Stimulated activated naive CD8-positive, alpha-beta T cell treated with anti-CD3 and anti-CD28 coated beads, Interleukin-15, amount 100 ng/mL, for 72 hours (primary cell): ENCODE data around the gene MAGEA9.
"Not testable (repeated sequence)": the region's sequence is repeated elsewhere in the genome, so short reads cannot be mapped to it uniquely, and the experiment has no call there.

Experiments
- ATAC-seq: fragments of 150-1000 bp; cut with Tn5 transposase; 2 replicates; pipeline ENCODE4 v1.10.0; 2021; ENCODE audit warnings: mild to moderate bottlenecking, moderate library complexity
- DNase-seq, 2 donors: peaks; one replicate each; pipeline ENCODE4 v3.0.0; 2021 to 2022
- H3K27ac Mint-ChIP-seq, 2 donors: one replicate each; pipeline ENCODE4 v1.8.0; 2022; ENCODE audit warnings: mild to moderate bottlenecking in 2 of 2, mixed read lengths in 2 of 2, moderate library complexity in 2 of 2
- H3K27me3 Mint-ChIP-seq: one replicate; pipeline ENCODE4 v1.8.0; 2022; ENCODE audit warnings: mixed read lengths
- H3K4me1 Mint-ChIP-seq: one replicate; pipeline ENCODE4 v1.8.0; 2022; ENCODE audit warnings: mild to moderate bottlenecking, mixed read lengths
- H3K4me3 Mint-ChIP-seq, 2 donors: one replicate each; pipeline ENCODE4 v1.8.0; 2022; ENCODE audit warnings: mild to moderate bottlenecking in 2 of 2, mixed read lengths in 2 of 2, moderate library complexity in 1 of 2
- H3K9me3 Mint-ChIP-seq, 2 donors: one replicate each; pipeline ENCODE4 v1.8.0; 2022; ENCODE audit warnings: mixed read lengths in 2 of 2

Gene MAGEA9

GRCh38 chrX:149795531-149795930 lies 13.8 kb downstream of the MAGEA9 start:
- H3K4me1 Mint-ChIP-seq = peaks cover 36% of the 10 kb centered on the region
- H3K4me3 Mint-ChIP-seq, H3K9me3 Mint-ChIP-seq, H3K27me3 Mint-ChIP-seq, H3K27ac Mint-ChIP-seq, DNase-seq: not testable (repeated sequence)
- ATAC-seq = peak; percentile 100

GRCh38 chrX:149799095-149799714 lies 17.5 kb downstream of the MAGEA9 start:
- peaks cover 46% of the 10 kb centered on the region for H3K4me1 Mint-ChIP-seq
- H3K27ac Mint-ChIP-seq = peak overlapping the region in 1 of 2 donors; percentile 13
- ATAC-seq (no peak), DNase-seq (no peak)
- H3K27me3 Mint-ChIP-seq = no peaks in the 10 kb centered on the region
- H3K4me3 Mint-ChIP-seq = peak overlapping the region; percentile 27 to 37
- no peaks in the 10 kb centered on the region for H3K9me3 Mint-ChIP-seq

GRCh38 chrX:149799938-149800337 lies 18.2 kb downstream of the MAGEA9 start:
- Mint-ChIP-seq H3K4me3 (peak overlapping the region; percentile 27 to 37), H3K4me1 (peaks cover 46% of the 10 kb centered on the region), H3K27me3 (no peaks in the 10 kb centered on the region), H3K9me3 (no peaks in the 10 kb centered on the region), H3K27ac (no peak overlapping the region)
- no peak for ATAC-seq
- no peak for DNase-seq

GRCh38 chrX:149803458-149804062 lies 21.8 kb downstream of the MAGEA9 start:
- peaks cover 28% of the 10 kb centered on the region for H3K4me1 Mint-ChIP-seq
- no peak overlapping the region for H3K4me3 Mint-ChIP-seq
- H3K27ac Mint-ChIP-seq = no peak overlapping the region
- ATAC-seq (no peak), DNase-seq (no peak)
- no peaks in the 10 kb centered on the region for H3K9me3 Mint-ChIP-seq
- H3K27me3 Mint-ChIP-seq = no peaks in the 10 kb centered on the region

- no peak for ATAC-seq
- DNase-seq = no peak
- Mint-ChIP-seq H3K4me1 (peaks cover 24% of the 10 kb centered on the region), H3K9me3 (no peaks in the 10 kb centered on the region), H3K27me3 (no peaks in the 10 kb centered on the region), H3K4me3 (no peak overlapping the region), H3K27ac (no peak overlapping the region)
Measured at GRCh38 chrX:149804102-149804501, 22.4 kb downstream of the MAGEA9 start.

GRCh38 chrX:149807747-149808458 lies 26.2 kb downstream of the MAGEA9 start:
- Mint-ChIP-seq H3K4me3 (no peak overlapping the region), H3K4me1 (no peaks in the 10 kb centered on the region), H3K9me3 (no peaks in the 10 kb centered on the region), H3K27me3 (peaks cover 10% of the 10 kb centered on the region), H3K27ac (no peak overlapping the region)
- DNase-seq = no peak
- ATAC-seq = no peak

GRCh38 chrX:149818652-149819051 lies 36.9 kb downstream of the MAGEA9 start:
- Mint-ChIP-seq H3K27me3 (peaks cover 23% of the 10 kb centered on the region), H3K9me3 (no peaks in the 10 kb centered on the region), H3K27ac (no peak overlapping the region), H3K4me3 (no peak overlapping the region), H3K4me1 (peaks cover 16% of the 10 kb centered on the region)
- DNase-seq = no peak
- ATAC-seq = no peak

- Mint-ChIP-seq H3K27me3 (peaks cover 25% of the 10 kb centered on the region), H3K4me1 (peaks cover 16% of the 10 kb centered on the region), H3K9me3 (no peaks in the 10 kb centered on the region), H3K4me3 (no peak overlapping the region), H3K27ac (no peak overlapping the region)
- no peak for ATAC-seq
- DNase-seq = no peak
Measured at GRCh38 chrX:149819371-149819770, 37.6 kb downstream of the MAGEA9 start.

- H3K27ac Mint-ChIP-seq = no peak overlapping the region
- ATAC-seq (no peak), DNase-seq (peak; percentile 26 to 38)
- H3K9me3 Mint-ChIP-seq = no peaks in the 10 kb centered on the region
- no peak overlapping the region for H3K4me3 Mint-ChIP-seq
- H3K4me1 Mint-ChIP-seq = peaks cover 46% of the 10 kb centered on the region
- H3K27me3 Mint-ChIP-seq = peaks cover 51% of the 10 kb centered on the region
Measured at GRCh38 chrX:149825424-149825823, 43.7 kb downstream of the MAGEA9 start.

- Mint-ChIP-seq H3K4me3 (no peak overlapping the region), H3K9me3 (no peaks in the 10 kb centered on the region), H3K4me1 (peaks cover 52% of the 10 kb centered on the region), H3K27me3 (peaks cover 42% of the 10 kb centered on the region), H3K27ac (peak overlapping the region in 1 of 2 donors; percentile 38)
- DNase-seq (no peak), ATAC-seq (no peak)
Measured at GRCh38 chrX:149827254-149827653, 45.5 kb downstream of the MAGEA9 start.

- Mint-ChIP-seq H3K27ac (peak overlapping the region; percentile 59 to 86), H3K9me3 (no peaks in the 10 kb centered on the region), H3K27me3 (peaks cover 24% of the 10 kb centered on the region), H3K4me1 (peaks cover 52% of the 10 kb centered on the region), H3K4me3 (peak overlapping the region; percentile 66 to 74)
- peak; percentile 12 to 46 for DNase-seq
- peak; percentile 89 for ATAC-seq
Measured at GRCh38 chrX:149829751-149830191, 48.0 kb downstream of the MAGEA9 start.

- Mint-ChIP-seq H3K27ac (peak overlapping the region; percentile 59 to 86), H3K4me3 (peak overlapping the region; percentile 66 to 74), H3K4me1 (peaks cover 48% of the 10 kb centered on the region), H3K27me3 (peaks cover 19% of the 10 kb centered on the region), H3K9me3 (no peaks in the 10 kb centered on the region)
- ATAC-seq (peak; percentile 93), DNase-seq (peak; percentile 44 to 51)
Measured at GRCh38 chrX:149830192-149830873, 48.6 kb downstream of the MAGEA9 start.

GRCh38 chrX:149831473-149831872 lies 49.7 kb downstream of the MAGEA9 start:
- Mint-ChIP-seq H3K9me3 (no peaks in the 10 kb centered on the region), H3K4me3 (no peak overlapping the region), H3K27me3 (peaks cover 10% of the 10 kb centered on the region), H3K4me1 (peaks cover 41% of the 10 kb centered on the region), H3K27ac (no peak overlapping the region)
- DNase-seq (no peak), ATAC-seq (no peak)

GRCh38 chrX:149836728-149837127 lies 55.0 kb downstream of the MAGEA9 start:
- H3K4me3 Mint-ChIP-seq, H3K27me3 Mint-ChIP-seq, H3K27ac Mint-ChIP-seq, DNase-seq, H3K9me3 Mint-ChIP-seq, ATAC-seq: not testable (repeated sequence)
- peaks cover 15% of the 10 kb centered on the region for H3K4me1 Mint-ChIP-seq

GRCh38 chrX:149837167-149837566 lies 55.4 kb downstream of the MAGEA9 start:
- DNase-seq = no peak
- no peak overlapping the region for H3K4me3 Mint-ChIP-seq
- H3K4me1 Mint-ChIP-seq = peaks cover 11% of the 10 kb centered on the region
- H3K27ac Mint-ChIP-seq = no peak overlapping the region
- H3K27me3 Mint-ChIP-seq = peaks cover 7% of the 10 kb centered on the region
- H3K9me3 Mint-ChIP-seq = no peaks in the 10 kb centered on the region
- no peak for ATAC-seq
